Osteoblast (primary cell): Measurements from ENCODE around the gene KRT40. TPM values are rescaled to one million over a fixed set of nuclear protein-coding genes. Genes with fewer than 3 reads are reported as not detected.
A peak's percentile ranks its signal among the peaks of the same experiment; 100 is the strongest.

Source experiments
- DNase-seq: peaks from one replicate; pipeline ENCODE4 v3.0.0; 2011; ENCODE audit warnings: low spot score, mixed read lengths; ENCODE audit not compliant: insufficient read length; ENCODE audit errors: missing footprints
- H2AFZ ChIP-seq: 2 replicates; pipeline ENCODE4 v1.6.0; 2011; ENCODE audit warnings: mild to moderate bottlenecking, low read length
- H3K27ac ChIP-seq: 2 replicates; pipeline ENCODE4 v1.5.1; 2011; ENCODE audit warnings: mild to moderate bottlenecking, low read depth, low read length, moderate library complexity
- H3K27me3 ChIP-seq: 2 replicates; pipeline ENCODE4 v1.6.0; 2012; ENCODE audit warnings: mild to moderate bottlenecking, control low read depth, inconsistent platforms, low read length, moderate library complexity; ENCODE audit not compliant: insufficient read depth
- H3K36me3 ChIP-seq: 2 replicates; pipeline ENCODE4 v1.5.1; 2011; ENCODE audit warnings: mild to moderate bottlenecking, low read length, control low read depth, moderate library complexity; ENCODE audit not compliant: insufficient read depth
- H3K4me1 ChIP-seq: 2 replicates; pipeline ENCODE4 v1.5.1; 2011; ENCODE audit warnings: mild to moderate bottlenecking, low read length, control low read depth, moderate library complexity; ENCODE audit not compliant: insufficient read depth
- H3K4me2 ChIP-seq: 2 replicates; pipeline ENCODE4 v1.6.0; 2011; ENCODE audit warnings: mild to moderate bottlenecking, low read length; ENCODE audit not compliant: insufficient read depth
- H3K4me3 ChIP-seq: fragments of 200-600 bp; sonication (generic); 3 replicates; pipeline ENCODE4 v1.5.1; 2012; ENCODE audit warnings: mild to moderate bottlenecking, low read length, inconsistent platforms; ENCODE audit not compliant: insufficient read depth
- H3K79me2 ChIP-seq: 2 replicates; pipeline ENCODE4 v1.6.0; 2012; ENCODE audit warnings: mild to moderate bottlenecking, low read length, control low read depth, inconsistent platforms; ENCODE audit not compliant: insufficient read depth
- H3K9me3 ChIP-seq: 2 replicates; pipeline ENCODE4 v1.5.1; 2011; ENCODE audit warnings: low read depth, low read length, control low read depth
- H4K20me1 ChIP-seq: 2 replicates; pipeline ENCODE4 v1.6.0; 2012; ENCODE audit warnings: mild to moderate bottlenecking, low read length, control low read depth; ENCODE audit not compliant: insufficient read depth
- total RNA-seq: library from RNA; depleted of rRNA; stranded (reverse); fragments of >200 nt; gene quantifications from 2 replicates; pipeline ENCODE4 v1.2.3, GENCODE V29; 2012
- TF ChIP-seq, protein P1 (sequence below): IDR thresholded peaks from 2 replicates; pipeline ENCODE4 v1.5.1; 2011; ENCODE audit warnings: mild to moderate bottlenecking, low read depth, low read length, moderate library complexity; ENCODE audit errors: extremely low read depth

KRT40 gene
- total RNA-seq, 1 donor = under 0.01 TPM

DNA sequence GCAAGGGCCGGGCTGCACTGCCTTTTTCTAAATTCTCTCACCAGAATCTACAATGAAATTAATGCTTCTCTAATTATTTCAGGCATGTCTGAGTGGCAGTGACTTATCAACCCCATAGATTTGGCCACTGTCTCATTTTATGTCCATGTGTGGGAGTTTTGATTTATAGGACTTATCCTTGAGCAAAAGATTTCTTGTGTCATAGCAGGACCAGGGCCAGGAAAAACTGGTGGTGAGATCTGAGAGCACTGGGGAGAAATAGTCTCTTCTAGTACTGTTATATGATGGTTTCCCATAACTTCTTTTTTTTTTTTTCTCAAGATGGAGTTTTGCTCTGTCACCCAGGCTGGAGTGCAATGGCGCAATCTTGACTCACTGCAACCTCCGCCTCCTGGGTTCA is 45.1 kb downstream of the KRT40 start:
- Histone ChIP-seq H3K4me1 (peaks cover 35% of the 10 kb centered on the region), H3K4me2 (no peak overlapping the region), H3K9me3 (no peaks in the 10 kb centered on the region), H3K27ac (peak overlapping the region; percentile 76), H4K20me1 (no peaks in the 10 kb centered on the region), H3K27me3 (no peaks in the 10 kb centered on the region), H3K79me2 (no peaks in the 10 kb centered on the region), H3K36me3 (no peaks in the 10 kb centered on the region), H2AFZ (no peak overlapping the region), H3K4me3 (no peak overlapping the region)
- TF ChIP-seq, protein P1, sequence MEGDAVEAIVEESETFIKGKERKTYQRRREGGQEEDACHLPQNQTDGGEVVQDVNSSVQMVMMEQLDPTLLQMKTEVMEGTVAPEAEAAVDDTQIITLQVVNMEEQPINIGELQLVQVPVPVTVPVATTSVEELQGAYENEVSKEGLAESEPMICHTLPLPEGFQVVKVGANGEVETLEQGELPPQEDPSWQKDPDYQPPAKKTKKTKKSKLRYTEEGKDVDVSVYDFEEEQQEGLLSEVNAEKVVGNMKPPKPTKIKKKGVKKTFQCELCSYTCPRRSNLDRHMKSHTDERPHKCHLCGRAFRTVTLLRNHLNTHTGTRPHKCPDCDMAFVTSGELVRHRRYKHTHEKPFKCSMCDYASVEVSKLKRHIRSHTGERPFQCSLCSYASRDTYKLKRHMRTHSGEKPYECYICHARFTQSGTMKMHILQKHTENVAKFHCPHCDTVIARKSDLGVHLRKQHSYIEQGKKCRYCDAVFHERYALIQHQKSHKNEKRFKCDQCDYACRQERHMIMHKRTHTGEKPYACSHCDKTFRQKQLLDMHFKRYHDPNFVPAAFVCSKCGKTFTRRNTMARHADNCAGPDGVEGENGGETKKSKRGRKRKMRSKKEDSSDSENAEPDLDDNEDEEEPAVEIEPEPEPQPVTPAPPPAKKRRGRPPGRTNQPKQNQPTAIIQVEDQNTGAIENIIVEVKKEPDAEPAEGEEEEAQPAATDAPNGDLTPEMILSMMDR = no peak
- DNase-seq = peak; percentile 90

- no peaks in the 10 kb centered on the region for H3K27me3 ChIP-seq
These were observed 46.7 kb downstream of the KRT40 start, which contains the start of gene KRT23 for GRCh38 chr17:40937384-40937819. Gene KRT23, minus strand, starts transcription at chr17:40937646. Its CDS starts 1,043 bp downstream, at chr17:40936603.

DNA sequence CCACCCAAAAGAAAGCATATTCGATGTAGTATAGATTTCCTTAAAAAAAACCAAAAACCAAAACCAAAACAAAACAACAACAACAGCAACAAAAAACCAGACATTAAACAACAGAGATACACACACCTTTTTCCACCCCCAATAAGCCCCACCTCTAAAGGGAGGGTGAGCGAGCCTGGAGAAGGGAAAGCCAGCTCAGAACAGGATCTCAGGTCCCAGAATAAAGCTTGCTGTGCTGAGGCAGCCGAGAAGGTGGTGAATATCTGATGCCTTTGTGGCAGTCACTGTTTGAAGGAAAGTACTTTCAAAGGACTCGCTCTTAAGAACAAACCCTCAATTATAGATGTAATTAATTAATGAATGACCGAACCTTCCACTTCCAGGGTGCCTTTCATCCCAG is 47.1 kb downstream of the KRT40 start:
- Histone ChIP-seq H3K79me2 (no peaks in the 10 kb centered on the region), H3K27ac (peak overlapping the region; percentile 76), H4K20me1 (no peaks in the 10 kb centered on the region), H3K27me3 (no peaks in the 10 kb centered on the region), H2AFZ (peak overlapping the region; percentile 32), H3K4me2 (no peak overlapping the region), H3K36me3 (no peaks in the 10 kb centered on the region), H3K9me3 (no peaks in the 10 kb centered on the region), H3K4me3 (no peak overlapping the region), H3K4me1 (peaks cover 35% of the 10 kb centered on the region)
- peak; percentile 25 for DNase-seq
- TF ChIP-seq, protein P1 = no peak

More at GRCh38 chr17:40937384-40937819, 46.7 kb downstream of the KRT40 start, which contains the start of gene KRT23:
- Histone ChIP-seq H3K27ac (peak within 1 kb of the TSS; percentile 76), H4K20me1 (no peaks in the 10 kb centered on the region), H3K79me2 (no peaks in the 10 kb centered on the region), H3K4me2 (no peak within 1 kb of the TSS), H2AFZ (peak within 1 kb of the TSS; percentile 32), H3K36me3 (no peaks in the 10 kb centered on the region), H3K4me3 (no peak within 1 kb of the TSS), H3K9me3 (no peaks in the 10 kb centered on the region), H3K4me1 (peaks cover 35% of the 10 kb centered on the region)
- TF ChIP-seq, protein P1 = no peak
- DNase-seq = peak; percentile 59

- Histone ChIP-seq H3K27me3 (no peaks in the 10 kb centered on the region), H3K4me3 (no peak overlapping the region), H3K4me2 (no peak overlapping the region), H3K36me3 (no peaks in the 10 kb centered on the region), H3K4me1 (peaks cover 36% of the 10 kb centered on the region), H4K20me1 (no peaks in the 10 kb centered on the region), H3K27ac (peak overlapping the region; percentile 76), H2AFZ (no peak overlapping the region), H3K79me2 (no peaks in the 10 kb centered on the region), H3K9me3 (no peaks in the 10 kb centered on the region)
- DNase-seq = no peak
- TF ChIP-seq, protein P1 = no peak
These were observed 47.6 kb downstream of the KRT40 start for GRCh38 chr17:40936437-40936971.
